Measurements from ENCODE around the gene RAD51B.

RAD51B gene

GRCh38 chr14:68444449-68445168, 625.0 kb downstream of the RAD51B start:
- Mint-ChIP-seq H3K9me3 (no peaks in the 10 kb centered on the region), H3K4me1 (ENCODE audit: low read depth) (no peaks in the 10 kb centered on the region), H3K27ac (no peak overlapping the region), H3K36me3 (ENCODE audit: low read depth) (peaks cover 2% of the 10 kb centered on the region), H3K27me3 (ENCODE audit: low read depth) (no peaks in the 10 kb centered on the region), H3K4me3 (no peak overlapping the region)

DNA sequence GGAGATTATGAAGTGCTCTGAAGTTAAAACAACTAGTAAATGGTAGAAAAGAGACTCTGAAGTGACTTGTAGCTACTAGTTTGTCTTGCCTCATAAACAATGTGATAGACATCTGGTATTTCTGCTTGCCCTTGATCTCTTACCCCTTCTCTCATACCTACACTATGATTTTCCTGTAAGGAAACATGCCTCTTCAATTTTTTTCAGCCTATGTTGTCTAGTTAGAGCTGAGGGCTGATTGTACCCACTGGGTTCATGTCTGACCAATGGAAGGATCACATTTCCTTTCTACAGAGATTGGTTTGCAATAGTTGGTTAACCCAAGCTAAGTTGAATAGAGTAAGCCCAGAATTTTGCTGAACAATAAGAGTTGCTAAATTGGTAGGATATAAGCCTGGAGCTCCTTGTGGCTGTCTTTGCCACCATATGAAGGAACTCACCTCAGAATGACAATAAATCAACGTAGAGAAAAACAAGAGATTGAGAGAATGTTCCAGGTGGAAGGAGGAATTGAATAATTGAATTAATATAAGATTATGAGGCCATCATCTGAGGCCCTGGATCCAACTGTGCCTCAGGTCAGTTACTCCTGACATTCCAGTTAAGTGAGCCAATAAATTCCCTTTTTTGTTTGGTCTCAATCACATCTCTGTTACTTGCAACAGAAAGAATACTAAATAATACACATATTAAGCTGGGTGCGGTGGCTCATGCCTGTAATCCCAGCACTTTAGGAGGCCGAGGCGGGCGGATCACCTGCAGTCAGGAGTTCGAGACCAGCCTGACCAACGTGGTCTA, 626.9 kb downstream of the RAD51B start:
- H3K27ac Mint-ChIP-seq: no peak overlapping the region
- H3K9me3 Mint-ChIP-seq: no peaks in the 10 kb centered on the region
- H3K4me3 Mint-ChIP-seq: no peak overlapping the region

GRCh38 chr14:68447581-68448251, 628.1 kb downstream of the RAD51B start:
- H3K27ac Mint-ChIP-seq: no peak overlapping the region
- no peak overlapping the region for H3K4me3 Mint-ChIP-seq
- H3K9me3 Mint-ChIP-seq: no peaks in the 10 kb centered on the region
- H3K27me3 Mint-ChIP-seq (ENCODE audit: low read depth): no peaks in the 10 kb centered on the region
- H3K4me1 Mint-ChIP-seq (ENCODE audit: low read depth): no peaks in the 10 kb centered on the region
- peaks cover 2% of the 10 kb centered on the region for H3K36me3 Mint-ChIP-seq (ENCODE audit: low read depth)

More for the DNA sequence above, 626.9 kb downstream of the RAD51B start:
- no peaks in the 10 kb centered on the region for H3K4me1 Mint-ChIP-seq (ENCODE audit: low read depth)
- H3K27me3 Mint-ChIP-seq (ENCODE audit: low read depth): no peaks in the 10 kb centered on the region
- peaks cover 2% of the 10 kb centered on the region for H3K36me3 Mint-ChIP-seq (ENCODE audit: low read depth)

DNA sequence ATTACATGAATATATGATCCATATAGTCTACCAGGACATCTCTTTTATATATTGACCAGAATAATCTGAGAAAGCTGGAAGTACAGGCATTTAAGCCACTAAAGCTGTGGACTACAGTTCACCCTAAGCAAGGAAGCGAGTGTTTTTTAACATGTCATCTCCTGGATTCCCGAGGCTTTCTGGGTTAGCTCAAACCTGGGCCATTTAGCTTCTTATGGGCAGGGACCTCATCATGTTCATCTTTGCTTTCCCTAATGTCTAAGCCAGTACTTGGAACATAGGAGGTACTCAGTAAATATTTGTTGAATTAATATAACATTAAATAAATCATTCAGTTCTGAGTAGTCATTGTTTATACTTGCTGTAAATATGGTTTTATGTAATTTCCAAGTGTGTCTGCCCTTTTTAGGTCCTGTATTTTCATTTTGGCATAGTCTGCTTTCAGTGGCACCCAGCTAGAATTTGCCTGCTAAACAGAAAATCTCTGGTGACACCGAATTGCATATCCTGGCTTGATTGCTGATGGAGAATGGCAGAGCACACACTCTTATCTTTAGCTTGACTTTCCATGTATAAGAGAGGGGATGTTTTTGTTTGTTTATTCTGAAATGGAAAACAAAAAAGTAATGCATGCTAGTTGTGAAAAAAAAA, 628.8 kb downstream of the RAD51B start:
- Mint-ChIP-seq H3K9me3 (no peaks in the 10 kb centered on the region), H3K4me1 (ENCODE audit: low read depth) (no peaks in the 10 kb centered on the region), H3K27ac (no peak overlapping the region), H3K36me3 (ENCODE audit: low read depth) (peaks cover 2% of the 10 kb centered on the region), H3K27me3 (ENCODE audit: low read depth) (no peaks in the 10 kb centered on the region), H3K4me3 (no peak overlapping the region)

DNA sequence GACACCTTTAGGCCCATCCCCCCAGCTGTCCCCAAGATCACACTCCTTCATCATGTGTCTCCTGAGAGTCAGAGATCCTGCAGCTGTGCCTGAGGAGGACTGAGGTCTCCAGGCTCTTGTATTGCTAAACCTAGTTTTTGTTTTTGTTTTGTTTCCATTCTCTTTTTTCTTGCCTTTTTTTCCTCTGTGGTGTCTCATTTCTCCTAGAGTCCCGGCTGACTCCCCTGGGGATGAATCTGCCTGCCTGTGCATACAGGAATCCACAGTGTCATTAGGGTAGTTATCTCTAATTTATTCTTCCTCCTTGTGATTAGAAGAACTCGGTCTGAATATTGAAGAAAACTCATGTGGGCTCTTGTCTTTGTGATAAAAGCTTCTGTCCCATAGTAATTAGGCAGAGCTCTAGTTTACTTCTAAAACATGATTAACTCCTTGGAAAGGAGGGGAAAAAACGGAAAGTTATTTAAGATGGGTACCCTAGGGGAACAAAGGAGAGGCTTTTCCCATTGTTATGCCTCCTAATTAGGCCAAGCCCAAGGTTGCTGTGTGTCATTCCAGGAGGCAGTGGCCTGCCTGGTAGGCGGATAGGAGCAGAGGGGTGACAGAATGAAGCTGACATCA, 630.1 kb downstream of the RAD51B start:
- H3K27ac Mint-ChIP-seq: no peak overlapping the region
- H3K9me3 Mint-ChIP-seq: peaks cover 8% of the 10 kb centered on the region
- peaks cover 5% of the 10 kb centered on the region for H3K36me3 Mint-ChIP-seq (ENCODE audit: low read depth)
- H3K4me1 Mint-ChIP-seq (ENCODE audit: low read depth): peaks cover 3% of the 10 kb centered on the region
- H3K27me3 Mint-ChIP-seq (ENCODE audit: low read depth): no peaks in the 10 kb centered on the region
- H3K4me3 Mint-ChIP-seq: no peak overlapping the region

DNA sequence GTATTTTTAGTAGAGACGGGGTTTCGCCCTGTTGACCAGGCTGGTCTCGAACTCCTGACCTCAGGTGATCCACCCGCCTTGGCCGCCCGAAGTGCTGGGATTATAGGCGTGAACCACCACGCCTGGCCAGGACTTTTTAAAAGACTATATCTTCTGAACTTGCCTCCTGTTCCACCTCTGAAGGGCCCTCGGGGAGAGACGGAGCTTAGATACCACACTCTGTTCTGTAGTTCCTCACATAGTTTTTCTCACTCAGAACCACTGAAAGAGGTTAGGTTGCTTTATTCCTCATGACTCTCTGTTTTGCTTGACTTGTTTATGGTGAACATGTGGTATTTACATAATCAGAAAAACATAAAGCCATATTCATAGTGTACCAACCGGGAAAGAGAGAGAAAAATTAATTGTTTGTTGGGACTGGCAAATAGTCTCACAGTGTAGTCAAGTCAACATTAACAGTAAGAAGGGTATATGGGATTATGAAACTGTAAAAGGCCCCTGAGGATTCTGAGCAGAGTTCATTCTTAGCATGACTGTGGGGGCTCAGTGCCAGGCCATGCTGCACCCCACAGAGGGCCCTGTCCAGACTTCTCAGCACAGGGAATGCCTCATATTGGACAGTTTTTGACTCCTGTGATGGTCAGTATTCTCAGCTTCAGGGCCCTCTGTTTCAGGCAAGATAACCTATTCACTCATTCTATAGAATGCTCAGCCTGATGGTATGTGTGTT, 631.0 kb downstream of the RAD51B start:
- Mint-ChIP-seq H3K27me3 (ENCODE audit: low read depth) (no peaks in the 10 kb centered on the region), H3K27ac (no peak overlapping the region), H3K4me1 (ENCODE audit: low read depth) (peaks cover 3% of the 10 kb centered on the region), H3K36me3 (ENCODE audit: low read depth) (peaks cover 6% of the 10 kb centered on the region), H3K4me3 (no peak overlapping the region), H3K9me3 (peaks cover 14% of the 10 kb centered on the region)

GRCh38 chr14:68451696-68452373, 632.3 kb downstream of the RAD51B start:
- no peaks in the 10 kb centered on the region for H3K27me3 Mint-ChIP-seq (ENCODE audit: low read depth)
- H3K4me3 Mint-ChIP-seq: no peak overlapping the region
- peaks cover 6% of the 10 kb centered on the region for H3K36me3 Mint-ChIP-seq (ENCODE audit: low read depth)
- H3K27ac Mint-ChIP-seq: no peak overlapping the region
- H3K4me1 Mint-ChIP-seq (ENCODE audit: low read depth): peaks cover 3% of the 10 kb centered on the region
- H3K9me3 Mint-ChIP-seq: peaks cover 14% of the 10 kb centered on the region

GRCh38 chr14:68458253-68458652, 638.7 kb downstream of the RAD51B start:
- Mint-ChIP-seq H3K27me3 (ENCODE audit: low read depth) (no peaks in the 10 kb centered on the region), H3K27ac (no peak overlapping the region), H3K36me3 (ENCODE audit: low read depth) (peaks cover 5% of the 10 kb centered on the region), H3K9me3 (peaks cover 14% of the 10 kb centered on the region), H3K4me1 (ENCODE audit: low read depth) (peaks cover 3% of the 10 kb centered on the region), H3K4me3 (no peak overlapping the region)

GRCh38 chr14:68458840-68459469, 639.4 kb downstream of the RAD51B start:
- H3K4me3 Mint-ChIP-seq: no peak overlapping the region

DNA sequence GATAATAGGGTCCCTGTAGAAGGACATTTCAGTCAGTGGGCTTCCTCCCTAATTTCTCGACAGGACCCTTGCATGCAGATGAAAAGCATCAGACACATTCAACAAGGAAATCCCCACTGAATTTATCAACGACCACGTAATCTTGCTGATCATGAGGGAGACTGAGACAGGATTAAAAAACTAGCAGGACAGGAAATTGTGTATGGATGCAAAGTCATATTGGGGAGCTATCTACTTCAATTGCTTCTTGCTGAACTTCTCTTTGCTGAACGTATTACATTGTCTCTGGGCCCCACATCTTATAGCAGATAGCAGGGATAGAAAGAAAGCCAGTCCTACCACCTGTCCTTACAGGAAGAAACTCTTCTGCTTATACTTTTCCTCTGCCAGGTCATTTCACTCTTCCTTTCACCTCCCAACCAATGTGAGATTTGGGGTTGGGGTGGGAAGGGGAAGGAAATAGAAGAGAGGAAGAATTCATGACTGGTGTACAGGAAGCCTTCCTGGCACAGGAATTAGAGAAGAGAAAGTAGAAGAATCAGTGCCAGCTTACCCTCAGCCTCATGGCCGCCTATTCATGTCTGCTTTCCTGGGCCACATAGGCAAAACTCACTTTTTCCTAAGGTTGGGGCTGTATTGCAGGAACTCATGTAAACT, 640.0 kb downstream of the RAD51B start:
- Mint-ChIP-seq H3K27ac (no peak overlapping the region), H3K36me3 (ENCODE audit: low read depth) (peaks cover 2% of the 10 kb centered on the region), H3K4me1 (ENCODE audit: low read depth) (no peaks in the 10 kb centered on the region), H3K9me3 (peaks cover 6% of the 10 kb centered on the region), H3K4me3 (no peak overlapping the region), H3K27me3 (ENCODE audit: low read depth) (no peaks in the 10 kb centered on the region)

More at GRCh38 chr14:68458840-68459469, 639.4 kb downstream of the RAD51B start:
- Mint-ChIP-seq H3K4me1 (ENCODE audit: low read depth) (peaks cover under 1% of the 10 kb centered on the region), H3K9me3 (peaks cover 12% of the 10 kb centered on the region), H3K36me3 (ENCODE audit: low read depth) (peaks cover 3% of the 10 kb centered on the region), H3K27ac (no peak overlapping the region), H3K27me3 (ENCODE audit: low read depth) (no peaks in the 10 kb centered on the region)

- Mint-ChIP-seq H3K4me3 (no peak overlapping the region), H3K27ac (no peak overlapping the region), H3K9me3 (no peaks in the 10 kb centered on the region), H3K27me3 (ENCODE audit: low read depth) (no peaks in the 10 kb centered on the region), H3K36me3 (ENCODE audit: low read depth) (no peaks in the 10 kb centered on the region), H3K4me1 (ENCODE audit: low read depth) (no peaks in the 10 kb centered on the region)
Measured at GRCh38 chr14:68460541-68460940, 641.0 kb downstream of the RAD51B start.

GRCh38 chr14:68461086-68461485, 641.5 kb downstream of the RAD51B start:
- Mint-ChIP-seq H3K27ac (no peak overlapping the region), H3K27me3 (ENCODE audit: low read depth) (no peaks in the 10 kb centered on the region), H3K9me3 (no peaks in the 10 kb centered on the region), H3K4me1 (ENCODE audit: low read depth) (no peaks in the 10 kb centered on the region), H3K36me3 (ENCODE audit: low read depth) (no peaks in the 10 kb centered on the region), H3K4me3 (no peak overlapping the region)

Measured in T-helper 1 cell treated with Interleukin-12 subunit alpha and Interleukin-12 subunit beta and Interleukin-4 antibody, amounts not matched to agents 30 μg/mL and 1 μg/mL, for 36 hours (primary cell).